Smooth muscle cell (in vitro differentiated cells): ENCODE data around the gene CACNA1A. TPM values are rescaled to one million over a fixed set of nuclear protein-coding genes. Genes with fewer than 3 reads are reported as not detected.

Experiments
- DNase-seq: peaks from one replicate; lab custom pipeline; 2025; ENCODE audit not compliant: unreplicated experiment; lab: John Stamatoyannopoulos, UW
- H2AFZ ChIP-seq: fragments of 200-600 bp; sonication (generic); 2 replicates; pipeline ENCODE4 v1.6.0; 2016; ENCODE audit warnings: antibody characterized with exemption, low read depth, mild to moderate bottlenecking
- H3F3A ChIP-seq: fragments of 200-600 bp; sonication (generic); 2 replicates; pipeline ENCODE4 v1.6.0; 2017; ENCODE audit warnings: antibody characterized with exemption, low read depth
- H3K27ac ChIP-seq: fragments of 200-600 bp; sonication (generic); 2 replicates; pipeline ENCODE4 v1.5.1; 2016; ENCODE audit warnings: low read depth, mild to moderate bottlenecking
- H3K27me3 ChIP-seq: fragments of 200-600 bp; sonication (generic); 2 replicates; pipeline ENCODE4 v1.6.1; 2016; ENCODE audit warnings: low read depth, mild to moderate bottlenecking
- H3K36me3 ChIP-seq: fragments of 200-600 bp; sonication (generic); 2 replicates; pipeline ENCODE4 v1.5.1; 2016; ENCODE audit warnings: low read depth
- H3K4me1 ChIP-seq: fragments of 200-600 bp; sonication (generic); 2 replicates; pipeline ENCODE4 v1.5.1; 2016; ENCODE audit warnings: low read depth
- H3K4me2 ChIP-seq: fragments of 200-600 bp; sonication (generic); 2 replicates; pipeline ENCODE4 v1.6.0; 2016; ENCODE audit warnings: mild to moderate bottlenecking
- H3K4me3 ChIP-seq: fragments of 200-600 bp; sonication (generic); 2 replicates; pipeline ENCODE4 v1.5.1; 2016; ENCODE audit warnings: mild to moderate bottlenecking
- H3K79me2 ChIP-seq: fragments of 200-600 bp; sonication (generic); 2 replicates; pipeline ENCODE4 v1.6.0; 2016; ENCODE audit warnings: low read depth, mild to moderate bottlenecking
- H3K9ac ChIP-seq: fragments of 200-600 bp; sonication (generic); 2 replicates; pipeline ENCODE4 v1.6.0; 2016; ENCODE audit warnings: low read depth
- H3K9me3 ChIP-seq: fragments of 200-600 bp; sonication (generic); replicated peaks from 2 replicates; pipeline ENCODE4 v1.5.1; 2016; ENCODE audit warnings: low read depth
- H4K20me1 ChIP-seq: fragments of 200-600 bp; sonication (generic); 2 replicates; pipeline ENCODE4 v1.6.0; 2016; ENCODE audit warnings: low read depth
- WGBS: methylation state at CpG from one replicate; pipeline ENCODE4 v1.1.7; 2016; ENCODE audit warnings: low lambda C conversion rate; 5-methylcytosine and 5-hydroxymethylcytosine counted together
- polyA plus RNA-seq: library from polyadenylated mRNA; unstranded; fragments of >200 nt; fragmentation: Nextera tagmentation; extraction: Ambion mirVana; gene quantifications from 2 replicates; pipeline ENCODE4 v1.2.1, GENCODE V29; 2016
- total RNA-seq: library from RNA; depleted of rRNA; stranded (reverse); fragments of >200 nt; gene quantifications from 2 replicates; pipeline ENCODE4 v1.2.3, GENCODE V29; 2014
- TF ChIP-seq, protein P1 (sequence below): fragments of 200-600 bp; sonication (generic); IDR thresholded peaks from 2 replicates; pipeline ENCODE4 v1.5.1; 2017; ENCODE audit warnings: borderline replicate concordance, mild to moderate bottlenecking, antibody characterized with exemption; ENCODE audit not compliant: insufficient read depth, poor library complexity, severe bottlenecking

Gene CACNA1A
- total and polyA plus RNA-seq, 2 experiments from 2014 or later, result 1.3 to 3.0 TPM

DNA sequence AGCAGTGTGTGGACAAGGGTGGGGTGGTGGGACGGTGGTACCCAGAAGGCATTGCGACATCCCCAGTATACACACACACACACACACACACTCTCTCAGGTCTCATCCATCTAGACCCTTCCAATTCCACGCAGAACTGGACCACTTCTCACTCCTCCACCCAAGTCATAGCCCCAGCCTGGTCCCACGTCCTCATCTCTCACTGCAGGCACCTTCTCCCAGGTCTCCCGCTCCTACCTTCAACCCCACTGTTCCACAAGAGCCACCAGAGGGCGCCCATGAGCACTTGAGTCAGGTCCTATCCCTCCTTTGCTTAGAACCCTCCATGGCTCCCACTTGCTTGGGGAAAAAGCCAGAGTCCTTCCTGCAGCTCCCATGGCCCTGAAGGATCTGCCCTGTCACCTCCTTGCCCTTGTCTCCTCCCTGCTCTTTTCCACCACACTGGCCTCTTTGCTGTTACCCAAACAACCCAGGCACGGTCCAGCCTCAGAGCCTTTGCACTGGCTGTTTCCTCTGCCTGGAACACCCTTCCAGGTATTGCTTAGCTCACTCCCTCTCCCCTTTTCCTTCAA is 293.4 kb downstream of the CACNA1A start:
- TF ChIP-seq, protein P1, sequence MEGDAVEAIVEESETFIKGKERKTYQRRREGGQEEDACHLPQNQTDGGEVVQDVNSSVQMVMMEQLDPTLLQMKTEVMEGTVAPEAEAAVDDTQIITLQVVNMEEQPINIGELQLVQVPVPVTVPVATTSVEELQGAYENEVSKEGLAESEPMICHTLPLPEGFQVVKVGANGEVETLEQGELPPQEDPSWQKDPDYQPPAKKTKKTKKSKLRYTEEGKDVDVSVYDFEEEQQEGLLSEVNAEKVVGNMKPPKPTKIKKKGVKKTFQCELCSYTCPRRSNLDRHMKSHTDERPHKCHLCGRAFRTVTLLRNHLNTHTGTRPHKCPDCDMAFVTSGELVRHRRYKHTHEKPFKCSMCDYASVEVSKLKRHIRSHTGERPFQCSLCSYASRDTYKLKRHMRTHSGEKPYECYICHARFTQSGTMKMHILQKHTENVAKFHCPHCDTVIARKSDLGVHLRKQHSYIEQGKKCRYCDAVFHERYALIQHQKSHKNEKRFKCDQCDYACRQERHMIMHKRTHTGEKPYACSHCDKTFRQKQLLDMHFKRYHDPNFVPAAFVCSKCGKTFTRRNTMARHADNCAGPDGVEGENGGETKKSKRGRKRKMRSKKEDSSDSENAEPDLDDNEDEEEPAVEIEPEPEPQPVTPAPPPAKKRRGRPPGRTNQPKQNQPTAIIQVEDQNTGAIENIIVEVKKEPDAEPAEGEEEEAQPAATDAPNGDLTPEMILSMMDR, result peak; percentile 49
- Histone ChIP-seq H3K4me2 (no peak overlapping the region), H3K9me3 (no peaks in the 10 kb centered on the region), H3K36me3 (no peaks in the 10 kb centered on the region), H3K27me3 (no peaks in the 10 kb centered on the region), H3K9ac (no peak overlapping the region), H4K20me1 (no peaks in the 10 kb centered on the region), H3K27ac (no peak overlapping the region), H2AFZ (no peak overlapping the region), H3K4me1 (no peaks in the 10 kb centered on the region), H3F3A (no peaks in the 10 kb centered on the region), H3K4me3 (no peak overlapping the region), H3K79me2 (no peaks in the 10 kb centered on the region)
- no peak for DNase-seq
- WGBS, result 76% methylated on average over 6 of the region's 7 CpGs

DNA sequence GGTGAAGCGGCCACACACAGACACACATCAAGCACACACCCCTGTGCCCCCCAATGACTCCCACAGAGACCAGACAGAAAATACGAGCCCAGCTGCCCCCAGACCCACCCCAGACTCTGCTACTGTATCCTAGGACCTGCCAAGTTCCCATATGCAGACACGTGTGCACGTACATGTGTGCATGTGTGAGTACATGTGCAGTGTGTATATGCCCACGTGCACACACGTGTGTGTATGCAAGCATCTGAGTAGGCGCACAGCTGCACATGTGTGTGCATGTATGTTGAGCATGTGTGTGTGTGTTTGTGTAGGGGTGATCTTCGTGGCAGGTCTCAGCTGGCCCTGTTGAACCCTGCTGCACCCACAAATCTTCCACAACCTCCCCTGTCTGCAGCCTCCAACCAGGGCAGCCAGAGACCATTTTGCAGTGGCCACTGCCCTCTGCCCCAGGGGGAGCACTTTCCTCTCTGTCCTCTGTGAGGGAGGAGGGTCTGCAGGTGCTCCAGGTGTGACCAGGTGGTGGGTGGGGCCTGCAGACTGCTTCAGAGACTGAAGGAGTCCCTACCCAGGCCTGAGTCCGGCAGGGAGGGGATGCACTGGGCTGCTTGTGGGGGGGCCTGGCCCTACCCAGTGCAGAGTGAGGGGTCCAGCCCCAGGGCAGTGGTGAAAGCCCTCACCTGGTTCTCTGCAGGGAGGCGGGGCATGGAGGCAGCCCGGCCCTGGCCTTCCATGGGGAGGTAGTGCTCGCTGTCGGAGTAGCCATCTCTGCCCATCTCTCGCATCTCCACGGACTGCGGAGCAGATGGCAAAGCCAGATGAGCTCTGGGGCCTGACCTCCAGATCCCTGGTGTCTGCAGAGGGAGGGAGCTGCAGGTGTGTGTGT is 294.6 kb downstream of the CACNA1A start:
- no peak overlapping the region for H2AFZ ChIP-seq
- no peak for DNase-seq
- no peaks in the 10 kb centered on the region for H4K20me1 ChIP-seq
- H3K79me2 ChIP-seq, result no peaks in the 10 kb centered on the region
- no peaks in the 10 kb centered on the region for H3K27me3 ChIP-seq
- no peak overlapping the region for H3K27ac ChIP-seq
- no peaks in the 10 kb centered on the region for H3F3A ChIP-seq
- WGBS, result 93% methylated on average over 15 of the region's 16 CpGs
- H3K9ac ChIP-seq, result no peak overlapping the region
- no peak overlapping the region for H3K4me3 ChIP-seq
- H3K4me2 ChIP-seq, result no peak overlapping the region
- no peaks in the 10 kb centered on the region for H3K4me1 ChIP-seq
- H3K36me3 ChIP-seq, result no peaks in the 10 kb centered on the region
- TF ChIP-seq, protein P1, result no peak
- no peaks in the 10 kb centered on the region for H3K9me3 ChIP-seq

GRCh38 chr19:13210941-13211340 is 295.3 kb downstream of the CACNA1A start:
- WGBS, result 92% methylated on average over 20 of the region's 20 CpGs
- H3K4me3 ChIP-seq, result no peak overlapping the region
- H3K27ac ChIP-seq, result no peak overlapping the region
- no peaks in the 10 kb centered on the region for H4K20me1 ChIP-seq
- no peaks in the 10 kb centered on the region for H3F3A ChIP-seq
- TF ChIP-seq, protein P1, result no peak
- no peak overlapping the region for H3K4me2 ChIP-seq
- H3K27me3 ChIP-seq, result no peaks in the 10 kb centered on the region
- H3K9me3 ChIP-seq, result no peaks in the 10 kb centered on the region
- no peak overlapping the region for H3K9ac ChIP-seq
- H3K36me3 ChIP-seq, result no peaks in the 10 kb centered on the region
- no peaks in the 10 kb centered on the region for H3K79me2 ChIP-seq
- no peak overlapping the region for H2AFZ ChIP-seq
- no peaks in the 10 kb centered on the region for H3K4me1 ChIP-seq
- no peak for DNase-seq
